Testis (tissue), 3 donors: ENCODE measurements around the gene SENP7. TPM values are rescaled to one million over a fixed set of nuclear protein-coding genes. Genes with fewer than 3 reads are reported as not detected.

Source experiments
- DNase-seq: peaks from one replicate; pipeline ENCODE4 v3.0.0-alpha.2; 2019
- H3K27ac ChIP-seq, 2 donors: fragments of 200-600 bp; sonication (generic); one replicate each; pipeline ENCODE4 v1.5.1; 2019
- H3K27me3 ChIP-seq: fragments of 200-600 bp; sonication (generic); one replicate; pipeline ENCODE4 v1.5.1; 2019
- H3K36me3 ChIP-seq: fragments of 200-600 bp; sonication (generic); one replicate; pipeline ENCODE4 v1.5.1; 2017; ENCODE audit warnings: low read depth; ENCODE audit errors: missing control alignments
- H3K4me1 ChIP-seq: fragments of 200-600 bp; sonication (generic); one replicate; pipeline ENCODE4 v1.5.1; 2019
- H3K4me3 ChIP-seq, 2 donors: fragments of 200-600 bp; sonication (generic); one replicate each; pipeline ENCODE4 v1.5.1; 2017 to 2019
- H3K9me3 ChIP-seq: fragments of 200-600 bp; sonication (generic); one replicate; pipeline ENCODE4 v1.5.1; 2017
- POLR2A ChIP-seq: fragments of 450-650 bp; IDR thresholded peaks from one replicate; pipeline ENCODE4 v1.6.1; 2017; ENCODE audit warnings: antibody characterized with exemption, mild to moderate bottlenecking, moderate library complexity
- WGBS, 2 donors: methylation state at CpG; one replicate each; pipeline ENCODE4 v1.1.5; 2018; 5-methylcytosine and 5-hydroxymethylcytosine counted together
- intact Hi-C: fragments of 100-400 bp; cut with DNase I; formaldehyde crosslinking; loops from one replicate; pipeline ENCODE4 v1.15.1; 2023; ENCODE audit warnings: low total_unique reads
- polyA plus RNA-seq: library from polyadenylated mRNA; stranded (reverse); fragments of 350-450 nt; fragmentation: Illumina TruSeq; extraction: RNeasy Lipid Tissue Mini Kit (QIAGEN cat#74804); gene quantifications from one replicate; pipeline ENCODE4 v1.2.3, GENCODE V29; 2014; ENCODE audit warnings: low read depth, low replicate concordance; ENCODE audit not compliant: insufficient read depth
- total RNA-seq, 2 donors: library from RNA; depleted of rRNA; stranded (reverse); fragments of >200 nt; gene quantifications; one replicate each; pipeline ENCODE4 v1.2.3, GENCODE V29; 2016
- TF ChIP-seq, protein P1 (sequence below), 3 experiments: fragments of 450-650 bp in 2 of 3; fragments of 200-600 bp in 1 of 3; sonication (generic) in 1 of 3; IDR thresholded peaks; one replicate each; pipeline ENCODE4 v1.5.1; 2016 to 2019; ENCODE audit warnings: antibody characterized with exemption in 3 of 3, mild to moderate bottlenecking in 2 of 3, moderate library complexity in 1 of 3

Gene SENP7
- total and polyA plus RNA-seq, 3 donors from 2014 or later = 12.6 to 25.7 (median 23.9) TPM

DNA sequence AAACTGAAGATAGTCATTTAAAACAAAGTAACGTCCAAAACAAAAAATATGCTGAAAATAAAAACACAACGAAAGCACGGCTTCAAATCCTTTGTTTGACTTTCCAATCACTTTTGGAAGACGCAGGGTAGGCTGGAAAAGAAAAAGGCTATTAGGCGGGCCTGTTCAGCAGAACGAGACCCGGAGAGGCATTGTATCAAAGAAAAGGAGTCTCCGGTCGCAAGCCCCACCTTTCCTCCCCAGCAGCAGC is 691 bp downstream of the SENP7 start:
- intact Hi-C loops = no loop called here
- H3K4me3 ChIP-seq = peak overlapping the region; percentile 75 to 93
- H3K9me3 ChIP-seq = no peaks in the 10 kb centered on the region
- WGBS, 2 donors = 0% methylated on average over 9 of the region's 9 CpGs
- no peaks in the 10 kb centered on the region for H3K36me3 ChIP-seq
- no peaks in the 10 kb centered on the region for H3K27me3 ChIP-seq
- DNase-seq = no peak
- TF ChIP-seq, protein P1, sequence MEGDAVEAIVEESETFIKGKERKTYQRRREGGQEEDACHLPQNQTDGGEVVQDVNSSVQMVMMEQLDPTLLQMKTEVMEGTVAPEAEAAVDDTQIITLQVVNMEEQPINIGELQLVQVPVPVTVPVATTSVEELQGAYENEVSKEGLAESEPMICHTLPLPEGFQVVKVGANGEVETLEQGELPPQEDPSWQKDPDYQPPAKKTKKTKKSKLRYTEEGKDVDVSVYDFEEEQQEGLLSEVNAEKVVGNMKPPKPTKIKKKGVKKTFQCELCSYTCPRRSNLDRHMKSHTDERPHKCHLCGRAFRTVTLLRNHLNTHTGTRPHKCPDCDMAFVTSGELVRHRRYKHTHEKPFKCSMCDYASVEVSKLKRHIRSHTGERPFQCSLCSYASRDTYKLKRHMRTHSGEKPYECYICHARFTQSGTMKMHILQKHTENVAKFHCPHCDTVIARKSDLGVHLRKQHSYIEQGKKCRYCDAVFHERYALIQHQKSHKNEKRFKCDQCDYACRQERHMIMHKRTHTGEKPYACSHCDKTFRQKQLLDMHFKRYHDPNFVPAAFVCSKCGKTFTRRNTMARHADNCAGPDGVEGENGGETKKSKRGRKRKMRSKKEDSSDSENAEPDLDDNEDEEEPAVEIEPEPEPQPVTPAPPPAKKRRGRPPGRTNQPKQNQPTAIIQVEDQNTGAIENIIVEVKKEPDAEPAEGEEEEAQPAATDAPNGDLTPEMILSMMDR (IDR thresholded peaks at IDR 0.05) = no peak
- no peak for TF ChIP-seq POLR2A
- peak overlapping the region; percentile 94 to 97 for H3K27ac ChIP-seq
- H3K4me1 ChIP-seq = peaks cover 5% of the 10 kb centered on the region

GRCh38 chr3:101509811-101510210 is 3.2 kb downstream of the SENP7 start:
- WGBS, 2 donors = 72 to 84% methylated on average over 3 of the region's 3 CpGs
- Histone ChIP-seq H3K36me3 (no peaks in the 10 kb centered on the region), H3K4me1 (peaks cover 5% of the 10 kb centered on the region), H3K9me3 (no peaks in the 10 kb centered on the region), H3K27ac (no peak overlapping the region), H3K4me3 (no peak overlapping the region), H3K27me3 (no peaks in the 10 kb centered on the region)
- intact Hi-C loops = no loop called here
- TF ChIP-seq, protein P1 (IDR thresholded peaks at IDR 0.05) = no peak
- TF ChIP-seq POLR2A = no peak
- DNase-seq = no peak

DNA sequence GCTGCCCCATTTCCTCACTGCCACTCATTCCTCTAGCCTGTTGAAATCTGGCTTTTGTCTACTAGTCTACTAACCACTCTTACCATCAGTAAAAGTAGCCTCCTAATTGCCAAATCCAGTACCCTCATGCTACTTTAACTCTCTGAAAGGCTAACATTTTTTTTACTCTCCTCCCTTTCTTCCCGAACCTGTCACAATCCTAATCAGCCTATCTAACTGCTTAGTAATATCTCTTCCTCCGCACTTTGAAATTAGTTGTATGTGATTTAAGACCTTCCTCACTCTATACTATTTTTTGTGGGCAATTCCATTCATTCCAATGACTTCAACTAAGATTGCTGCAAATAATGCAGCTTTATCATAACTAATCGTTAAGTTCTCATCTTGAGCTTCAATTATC is 3.7 kb downstream of the SENP7 start:
- no peak overlapping the region for H3K27ac ChIP-seq
- no peaks in the 10 kb centered on the region for H3K9me3 ChIP-seq
- no peaks in the 10 kb centered on the region for H3K27me3 ChIP-seq
- H3K36me3 ChIP-seq = no peaks in the 10 kb centered on the region
- intact Hi-C loops = no loop called here
- 75 to 76% methylated on average over 3 of the region's 3 CpGs for WGBS, 2 donors
- TF ChIP-seq, protein P1 (IDR thresholded peaks at IDR 0.05) = no peak
- no peak for TF ChIP-seq POLR2A
- peaks cover 5% of the 10 kb centered on the region for H3K4me1 ChIP-seq
- DNase-seq = no peak
- H3K4me3 ChIP-seq = no peak overlapping the region

DNA sequence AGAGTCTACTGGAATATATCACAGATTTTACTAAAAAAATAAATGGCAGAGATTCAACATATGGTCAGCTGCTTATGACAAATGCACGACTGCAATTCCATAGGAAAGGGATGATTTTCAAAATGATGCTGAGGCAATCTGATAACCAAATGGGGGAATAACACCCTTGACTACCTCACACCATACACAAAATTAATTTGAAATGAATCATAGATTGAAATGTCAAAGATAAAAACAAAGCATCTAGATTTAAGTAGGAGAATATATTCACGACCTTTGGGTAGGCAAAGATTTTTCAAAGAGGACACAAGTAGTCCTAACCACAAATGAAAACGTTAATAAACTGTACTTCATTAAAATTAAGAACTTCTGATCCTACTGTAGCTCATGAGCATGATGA is 11.2 kb downstream of the SENP7 start:
- Histone ChIP-seq H3K4me1 (no peaks in the 10 kb centered on the region), H3K4me3 (no peak overlapping the region), H3K27ac (no peak overlapping the region), H3K9me3 (no peaks in the 10 kb centered on the region), H3K36me3 (no peaks in the 10 kb centered on the region), H3K27me3 (no peaks in the 10 kb centered on the region)
- TF ChIP-seq POLR2A = no peak
- TF ChIP-seq, protein P1 (IDR thresholded peaks at IDR 0.05) = no peak
- intact Hi-C loops = no loop called here
- no peak for DNase-seq
- 77 to 81% methylated on average over 3 of the region's 3 CpGs for WGBS, 2 donors

DNA sequence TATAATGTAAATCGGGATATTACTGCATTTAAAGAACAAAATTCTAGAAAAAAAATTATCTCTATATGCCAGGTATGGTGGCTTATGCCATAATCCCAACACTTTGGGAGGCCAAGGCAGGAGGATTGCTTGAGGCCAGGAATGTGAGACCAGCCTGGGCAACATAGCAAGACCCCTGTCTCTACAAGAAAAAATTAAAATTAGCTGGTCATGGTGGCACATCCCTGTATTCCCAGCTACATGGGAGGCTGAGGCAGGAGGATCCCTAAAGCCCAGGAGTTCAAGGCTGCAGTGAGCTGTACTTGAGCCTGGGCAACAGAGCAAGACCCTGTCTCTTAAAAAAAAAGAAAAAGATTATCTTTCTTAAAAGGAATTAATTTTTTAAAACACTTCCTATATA is 12.8 kb downstream of the SENP7 start:
- intact Hi-C loops = no loop called here

More for the DNA sequence above, 12.8 kb downstream of the SENP7 start:
- WGBS, 2 donors = 96 to 100% methylated on average over 1 of the region's 1 CpG
- Histone ChIP-seq H3K27me3 (no peaks in the 10 kb centered on the region), H3K4me3 (no peak overlapping the region), H3K4me1 (no peaks in the 10 kb centered on the region), H3K36me3 (no peaks in the 10 kb centered on the region), H3K9me3 (no peaks in the 10 kb centered on the region), H3K27ac (no peak overlapping the region)
- DNase-seq = no peak
- TF ChIP-seq POLR2A = no peak
- TF ChIP-seq, protein P1 (IDR thresholded peaks at IDR 0.05) = no peak
